NT2/D1 (cell line): ENCODE results near the gene ALG13.

Source experiments
- YY1 ChIP-seq: IDR thresholded peaks from 2 replicates; pipeline ENCODE4 v1.6.1; 2011; ENCODE audit not compliant: insufficient read length, insufficient read depth
- ZNF274 ChIP-seq: IDR thresholded peaks from 2 replicates; pipeline ENCODE4 v1.6.1; 2011; ENCODE audit warnings: mild to moderate bottlenecking, low read depth, low read length

DNA sequence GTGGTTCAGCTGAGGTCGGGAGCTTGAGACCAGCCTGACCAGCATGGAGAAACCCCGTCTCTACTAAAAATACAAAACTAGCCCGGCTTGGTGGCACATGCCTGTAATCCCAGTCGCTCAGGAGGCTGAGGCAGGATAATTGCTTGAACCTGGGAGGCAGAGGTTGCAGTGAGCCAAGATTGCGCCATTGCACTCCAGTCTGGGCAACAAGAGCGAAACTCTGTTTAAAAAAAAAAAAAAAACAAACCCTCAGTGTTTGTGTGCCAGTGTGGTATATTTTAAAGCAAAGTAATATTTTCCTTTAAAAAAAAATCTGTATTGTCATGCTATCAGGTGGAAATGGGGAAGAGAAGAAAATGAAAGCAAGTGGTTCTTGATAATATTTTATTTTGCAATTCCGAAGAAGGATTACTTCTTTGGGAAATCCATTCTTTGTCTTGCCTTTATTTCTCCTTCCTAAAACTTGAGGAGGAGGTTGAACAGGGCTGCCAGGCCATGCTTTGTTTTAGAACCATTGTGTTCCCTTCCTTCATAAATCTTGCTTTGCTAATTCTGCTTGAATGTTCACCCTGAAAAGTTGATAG is 14.4 kb downstream of the ALG13 start:
- TF ChIP-seq YY1: no peak
- no peak for TF ChIP-seq ZNF274
